T1000 (cell line): Measurements from ENCODE around the gene SNUPN.
A peak's percentile ranks its signal among the peaks of the same experiment; 100 is the strongest.
"Not testable (repeated sequence)": the region's sequence is repeated elsewhere in the genome, so short reads cannot be mapped to it uniquely, and the experiment has no call there.

Experiments
- DNase-seq: peaks from one replicate; lab custom pipeline; 2025; ENCODE audit warnings: mixed read lengths; lab: John Stamatoyannopoulos, UW

SNUPN gene

GRCh38 chr15:75583701-75584100 is 41.8 kb downstream of the SNUPN start:
- DNase-seq: no peak

DNA sequence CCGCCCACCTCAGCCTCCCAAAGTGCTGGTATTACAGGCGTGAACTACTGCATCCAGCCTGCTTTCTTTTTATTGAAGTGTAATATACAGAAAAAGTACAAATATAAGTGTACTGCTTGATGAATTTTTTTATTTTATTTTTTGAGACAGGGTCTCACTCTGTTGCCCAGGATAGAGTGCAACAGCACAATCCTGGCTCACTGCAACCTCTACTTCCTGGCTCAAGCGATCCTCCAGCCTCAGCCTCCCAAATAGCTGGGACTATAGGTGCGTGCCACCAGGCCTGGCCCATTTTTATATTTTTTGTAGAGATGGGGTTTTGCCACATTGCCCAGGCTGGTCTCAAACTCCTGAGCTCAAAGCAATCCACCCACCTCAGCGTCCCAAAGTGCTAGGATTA is 42.6 kb downstream of the SNUPN start:
- DNase-seq: not testable (repeated sequence)

DNA sequence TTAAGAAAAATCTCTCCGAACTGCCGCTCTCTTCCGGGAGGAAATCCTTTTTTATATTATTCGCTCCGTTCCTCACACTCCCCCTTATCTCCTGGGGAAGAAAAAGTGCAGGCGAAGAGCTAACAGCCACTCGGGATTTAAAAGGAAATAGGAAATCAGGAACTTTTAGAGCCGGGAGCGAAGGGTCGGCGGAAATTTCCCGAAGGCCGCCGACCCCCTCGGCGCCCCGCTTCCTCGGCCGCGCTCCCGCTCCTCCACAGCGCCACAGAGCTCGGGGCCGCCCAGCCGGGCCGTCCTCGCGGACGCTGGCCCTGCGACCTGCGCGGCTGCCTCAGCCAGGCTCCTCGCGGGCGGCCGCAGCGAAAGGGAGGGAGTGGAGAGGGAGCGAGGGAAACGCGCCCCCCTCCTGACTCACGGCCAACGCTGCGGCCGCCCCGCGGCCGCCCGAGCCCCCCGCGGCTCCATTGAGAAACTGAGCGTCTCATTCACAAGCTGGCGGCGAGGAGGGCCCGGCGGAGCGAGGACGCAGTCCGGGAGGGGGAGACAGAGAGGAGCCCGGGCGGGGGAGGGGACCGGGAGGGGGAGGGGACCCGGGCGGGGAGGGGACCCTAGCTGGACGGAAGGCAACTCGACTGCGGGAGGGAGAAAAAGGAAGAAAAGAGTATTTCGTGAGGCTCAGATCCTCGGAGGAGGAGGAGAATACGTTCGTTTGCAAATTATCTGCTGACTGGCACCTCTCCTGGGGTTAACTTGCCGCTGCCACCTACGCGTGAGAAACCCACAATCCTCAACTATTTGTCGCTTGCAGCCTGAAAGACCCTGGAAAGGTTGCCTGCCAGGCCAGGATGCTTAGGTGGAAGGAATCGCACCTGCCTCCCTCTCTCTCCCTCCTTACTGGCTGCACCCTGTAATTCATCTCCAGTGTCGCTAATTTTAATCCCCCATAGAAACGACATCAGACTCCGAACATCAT is 46.3 kb downstream of the SNUPN start, which contains the start of gene PTPN9:
PTPN9 (minus strand) TSS at position 368 of the 973 bp plus-strand sequence. CDS start 539 bp downstream, outside the sequence.
- DNase-seq: peak; percentile 45

DNA sequence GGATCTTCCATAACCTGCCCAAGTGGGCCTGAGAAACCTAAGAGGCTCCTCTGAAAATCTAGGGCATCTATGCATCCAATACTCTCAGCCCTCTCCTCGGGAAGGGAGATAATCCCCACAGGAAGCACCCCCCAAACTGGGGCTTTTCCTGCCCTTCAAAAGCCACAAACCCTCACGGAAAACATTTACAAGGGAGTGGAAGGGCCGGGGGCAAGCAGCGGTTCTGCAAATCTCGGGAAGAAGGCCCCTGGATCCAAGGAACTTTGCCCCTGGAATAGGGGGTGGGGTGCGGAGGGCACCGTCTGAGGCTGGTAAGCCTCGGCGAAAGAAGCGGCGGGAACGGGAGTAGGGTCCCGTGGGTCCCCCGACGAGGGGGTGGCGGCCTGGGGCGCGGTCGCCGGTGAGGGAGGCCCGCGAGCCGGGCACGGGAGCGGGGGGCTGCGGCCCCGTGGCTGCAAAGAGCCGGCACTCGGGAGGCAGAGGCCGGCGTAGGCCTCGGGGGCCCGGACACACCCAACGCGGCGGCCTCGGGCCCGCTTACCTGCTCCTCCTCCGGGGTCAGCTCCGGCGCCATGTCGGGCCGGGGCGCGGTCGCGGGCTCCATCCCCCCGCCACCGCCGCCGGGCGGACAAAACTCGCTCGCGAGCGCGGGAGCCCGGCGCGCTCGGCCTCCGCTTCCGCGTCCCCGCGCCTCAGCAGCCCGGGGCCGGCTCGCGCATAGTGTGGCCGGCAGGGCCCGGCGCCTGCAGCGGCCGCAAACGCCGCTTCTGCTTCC is 47.2 kb downstream of the SNUPN start:
- DNase-seq: no peak

DNA sequence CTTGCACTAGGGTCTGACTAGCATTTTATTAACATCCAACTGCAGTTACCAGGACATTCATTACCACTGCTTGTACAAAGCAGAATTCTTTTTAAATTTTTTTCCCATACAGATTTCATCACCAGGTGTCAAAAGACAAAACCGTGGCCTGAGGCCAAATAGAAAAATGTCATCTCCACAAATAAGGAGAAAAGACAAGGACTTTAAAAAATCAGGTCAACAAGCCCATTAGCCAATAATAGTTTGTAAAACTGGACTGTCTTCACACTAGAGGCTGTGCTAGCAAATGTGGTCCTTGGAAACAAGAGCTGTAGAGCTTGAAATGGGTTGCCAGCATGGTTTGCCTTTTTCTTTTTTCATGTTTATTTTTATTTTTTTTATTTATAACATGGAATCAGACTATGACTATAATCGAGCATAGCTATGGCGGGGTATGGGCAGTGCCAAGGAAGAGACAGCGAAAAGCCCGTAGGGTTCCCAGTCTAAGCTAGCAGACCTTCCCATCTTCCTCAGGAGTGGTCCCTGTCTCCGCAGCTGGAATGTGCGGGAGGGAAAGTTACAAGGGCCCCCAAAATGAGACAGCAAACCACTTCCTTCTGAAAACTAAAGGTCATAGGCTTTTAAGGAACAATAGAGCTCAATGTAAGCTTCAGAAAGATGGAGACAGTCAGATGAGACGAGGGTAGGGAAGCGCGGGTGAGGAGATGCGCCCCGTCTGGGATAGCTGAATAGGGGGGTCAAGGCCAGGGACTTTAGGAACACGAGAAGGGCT is 47.9 kb downstream of the SNUPN start:
- DNase-seq: no peak

- no peak for DNase-seq
Observed at GRCh38 chr15:75573648-75574384, 51.7 kb downstream of the SNUPN start.

DNA sequence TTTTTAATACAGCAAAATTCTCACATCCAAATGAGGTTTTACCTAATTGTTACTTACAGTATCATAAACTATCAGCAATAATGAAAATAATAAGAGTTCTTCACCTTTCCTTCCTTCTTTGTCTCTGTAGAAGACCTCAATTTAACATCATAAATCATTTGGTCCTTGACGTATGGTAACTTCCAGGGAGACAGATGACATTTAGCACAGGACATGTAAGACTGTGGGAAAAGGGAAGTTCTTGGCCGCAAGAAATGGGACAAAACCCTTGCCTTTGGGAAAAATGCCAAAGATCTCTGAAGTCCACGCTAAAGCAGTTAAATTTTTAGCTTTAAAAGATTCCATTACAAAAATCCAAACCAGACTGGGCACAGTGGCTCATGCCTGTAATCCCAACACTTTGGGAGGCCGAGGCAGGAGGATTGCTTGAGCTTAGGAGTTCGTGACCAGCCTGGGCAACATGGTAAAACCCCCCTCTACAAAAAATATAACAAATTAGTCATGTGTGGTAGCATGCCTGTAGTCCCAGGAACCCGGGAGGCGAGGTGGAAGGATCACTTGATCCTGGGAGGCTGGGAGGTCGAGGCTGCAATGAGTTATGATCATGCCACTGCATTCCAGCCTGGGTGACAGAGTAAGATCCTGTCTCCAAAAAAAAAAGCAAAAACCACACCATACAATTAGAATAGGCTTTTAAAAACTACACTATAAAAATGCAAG is 55.2 kb downstream of the SNUPN start:
- DNase-seq: no peak

- DNase-seq: no peak
Observed at GRCh38 chr15:75565062-75565970, 60.2 kb downstream of the SNUPN start.

- no peak for DNase-seq
Observed at GRCh38 chr15:75561888-75562287, 63.6 kb downstream of the SNUPN start.

DNA sequence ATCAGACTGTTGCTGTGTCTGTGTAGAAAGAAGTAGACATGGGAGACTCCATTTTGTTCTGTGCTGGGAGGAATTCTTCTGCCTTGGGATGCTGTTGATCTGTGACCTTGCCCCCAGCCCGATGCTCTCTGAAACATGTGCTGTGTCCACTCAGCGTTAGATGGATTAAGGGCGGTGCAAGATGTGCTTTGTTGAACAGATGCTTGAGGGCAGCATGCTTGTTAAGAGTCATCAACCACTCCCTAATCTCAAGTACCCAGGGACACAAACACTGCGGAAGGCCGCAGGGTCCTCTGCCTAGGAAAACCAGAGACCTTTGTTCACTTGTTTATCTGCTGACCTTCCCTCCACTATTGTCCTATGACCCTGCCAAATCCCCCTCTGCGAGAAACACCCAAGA is 66.2 kb downstream of the SNUPN start:
- not testable (repeated sequence) for DNase-seq

- not testable (repeated sequence) for DNase-seq
Observed at GRCh38 chr15:75558955-75559354, 66.6 kb downstream of the SNUPN start.

DNA sequence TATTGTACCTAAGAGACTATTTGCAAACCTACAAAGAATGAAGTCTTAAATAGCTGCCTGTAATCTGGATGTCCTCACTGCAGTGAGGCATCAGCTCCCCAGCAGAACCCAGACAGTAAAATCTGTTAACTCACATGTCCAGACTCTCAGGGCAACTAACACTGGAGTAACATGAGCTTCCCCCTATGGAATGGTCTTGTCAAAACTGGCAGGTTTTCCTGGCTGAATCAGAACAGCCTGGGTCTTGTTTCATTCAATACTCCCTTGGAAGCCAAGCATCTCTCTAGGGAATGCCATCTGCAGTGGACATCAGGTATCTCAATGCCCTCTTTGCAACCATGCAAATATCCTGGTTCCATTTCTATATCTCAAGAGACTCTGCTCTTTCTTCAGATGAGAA is 70.8 kb downstream of the SNUPN start:
- no peak for DNase-seq

GRCh38 chr15:75553659-75554058 is 71.9 kb downstream of the SNUPN start:
- no peak for DNase-seq

DNA sequence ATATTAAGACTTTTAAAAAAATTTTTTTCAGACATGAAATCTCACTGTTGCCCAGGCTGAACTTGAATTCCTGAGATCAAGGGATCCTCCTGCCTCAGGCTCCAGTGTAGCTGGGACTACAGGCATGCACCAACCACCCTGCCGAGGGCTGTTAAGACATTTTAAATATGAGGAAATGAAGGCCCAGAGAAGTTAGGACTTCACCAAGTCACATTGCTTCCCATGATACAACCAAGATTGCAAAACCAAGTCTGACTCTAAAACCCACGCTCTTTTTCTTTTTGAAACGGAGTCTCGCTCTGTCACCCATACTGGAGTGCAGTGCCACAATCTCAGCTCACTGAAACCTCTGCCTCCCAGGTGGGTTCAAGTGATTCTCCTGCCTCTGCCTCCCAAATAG is 74.4 kb downstream of the SNUPN start:
- no peak for DNase-seq
